C4-2B (cell line): Measurements from ENCODE around the gene UBE2E2.

Experiments used
- H3K27ac ChIP-seq: fragments of 450-650 bp; 2 replicates; pipeline ENCODE4 v1.5.1; 2017
- CTCF ChIP-seq: fragments of 450-650 bp; conservative IDR thresholded peaks from 2 replicates; pipeline ENCODE4 v1.5.1; 2017; ENCODE audit warnings: mild to moderate bottlenecking
- ZFX ChIP-seq: fragments of 450-650 bp; IDR thresholded peaks from 2 replicates; pipeline ENCODE4 v1.6.1; 2017

Gene UBE2E2

GRCh38 chr3:23431764-23432163 lies 228.6 kb downstream of the UBE2E2 start:
- TF ChIP-seq ZFX: no peak
- TF ChIP-seq CTCF: no peak
- H3K27ac ChIP-seq: no peak overlapping the region

- no peak overlapping the region for H3K27ac ChIP-seq
- TF ChIP-seq ZFX (no peak), CTCF (no peak)
Observed at GRCh38 chr3:23435318-23435717, 232.2 kb downstream of the UBE2E2 start.

- TF ChIP-seq ZFX: no peak
- TF ChIP-seq CTCF: no peak
- H3K27ac ChIP-seq: no peak overlapping the region
Observed at GRCh38 chr3:23435904-23436303, 232.8 kb downstream of the UBE2E2 start.

GRCh38 chr3:23437484-23438145 lies 234.5 kb downstream of the UBE2E2 start:
- no peak for TF ChIP-seq CTCF
- TF ChIP-seq ZFX: no peak
- H3K27ac ChIP-seq: no peak overlapping the region

GRCh38 chr3:23438657-23439056 lies 235.5 kb downstream of the UBE2E2 start:
- H3K27ac ChIP-seq: no peak overlapping the region
- TF ChIP-seq CTCF (no peak), ZFX (no peak)

GRCh38 chr3:23439080-23439479 lies 236.0 kb downstream of the UBE2E2 start:
- TF ChIP-seq ZFX: no peak
- no peak for TF ChIP-seq CTCF

GRCh38 chr3:23440416-23441294 lies 237.5 kb downstream of the UBE2E2 start:
- no peak overlapping the region for H3K27ac ChIP-seq

More at GRCh38 chr3:23439080-23439479, 236.0 kb downstream of the UBE2E2 start:
- no peak overlapping the region for H3K27ac ChIP-seq

More at GRCh38 chr3:23440416-23441294, 237.5 kb downstream of the UBE2E2 start:
- no peak for TF ChIP-seq CTCF
- no peak for TF ChIP-seq ZFX
